Measurements from ENCODE around the gene CNTRL. TPM values are rescaled to one million over a fixed set of nuclear protein-coding genes. Genes with fewer than 3 reads are reported as not detected.

The CNTRL gene
- total RNA-seq, 4 donors from 2014 or later = 9.9 to 23.0 (median 15.4) TPM

GRCh38 chr9:121213136-121213806 is 138.5 kb downstream of the CNTRL start:
- no peaks in the 10 kb centered on the region for H3K36me3 ChIP-seq
- no peaks in the 10 kb centered on the region for H3K27me3 ChIP-seq
- no peak overlapping the region for H3K4me3 ChIP-seq (replicated peaks in 1 of 3)
- peak; percentile 91 to 95 for DNase-seq
- no peak for TF ChIP-seq POLR2A (IDR thresholded peaks at IDR 0.05)
- peak; percentile 89 to 96 (median 95) for TF ChIP-seq CTCF (IDR thresholded peaks at IDR 0.05)
- H3K27ac ChIP-seq = peak overlapping the region in 2 of 3 donors; percentile 45 to 63
- no peaks in the 10 kb centered on the region for H3K9me3 ChIP-seq
- 20 to 21% methylated on average over 9 of the region's 9 CpGs for WGBS, 2 donors
- H3K4me1 ChIP-seq = peaks cover 0 to 7% of the 10 kb centered on the region in 2 donors
- intact Hi-C loops (cut with DNase I) = loop anchor here (5.0 kb wide), 3 partner anchors 54 to 184 kb away; partner anchors contain the start of gene GSN

- WGBS, 2 donors = 71 to 75% methylated on average over 2 of the region's 2 CpGs
Measured at GRCh38 chr9:121214005-121214404, 139.2 kb downstream of the CNTRL start.

DNA sequence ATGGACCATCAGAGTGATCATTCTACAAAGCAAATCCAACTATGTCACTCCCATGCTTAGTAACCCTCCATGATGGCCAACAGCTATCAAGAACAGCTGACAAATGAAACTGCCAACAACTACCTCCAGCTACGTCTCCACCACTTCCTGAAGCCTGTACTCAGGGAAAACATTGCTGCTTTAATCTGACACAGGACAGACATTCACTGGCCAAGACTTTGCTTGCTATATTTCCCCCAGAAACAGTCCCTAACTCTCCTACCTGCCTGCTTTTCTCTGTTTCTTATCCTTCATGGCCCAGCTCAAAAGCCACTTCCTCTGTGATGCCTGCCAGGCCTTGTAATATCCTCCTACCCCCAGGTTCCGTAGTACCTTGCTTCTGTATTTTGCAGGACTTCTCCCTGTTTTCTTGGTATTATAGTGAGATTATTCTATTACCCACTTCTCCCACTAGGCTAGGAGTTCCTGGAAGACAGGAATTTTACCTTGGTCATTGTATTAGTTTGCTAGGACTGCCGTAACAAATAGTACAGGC is 141.6 kb downstream of the CNTRL start:
- H3K27ac ChIP-seq = no peak overlapping the region
- intact Hi-C loops (cut with DNase I) = no loop called here
- 85 to 92% methylated on average over 3 of the region's 3 CpGs for WGBS, 2 donors
- TF ChIP-seq CTCF (IDR thresholded peaks at IDR 0.05) = no peak
- no peak for TF ChIP-seq POLR2A (IDR thresholded peaks at IDR 0.05)
- peaks cover 0 to 7% of the 10 kb centered on the region in 2 donors for H3K4me1 ChIP-seq
- no peaks in the 10 kb centered on the region for H3K36me3 ChIP-seq
- no peaks in the 10 kb centered on the region for H3K9me3 ChIP-seq
- no peak overlapping the region for H3K4me3 ChIP-seq (replicated peaks in 1 of 3)
- DNase-seq = no peak
- no peaks in the 10 kb centered on the region for H3K27me3 ChIP-seq

More at GRCh38 chr9:121214005-121214404, 139.2 kb downstream of the CNTRL start:
- no peak for DNase-seq
- intact Hi-C loops (cut with DNase I) = loop anchor here (5.0 kb wide), 3 partner anchors 53 to 183 kb away; partner anchors contain the start of gene GSN
- H3K9me3 ChIP-seq = no peaks in the 10 kb centered on the region
- H3K4me3 ChIP-seq (replicated peaks in 1 of 3) = no peak overlapping the region
- TF ChIP-seq POLR2A (IDR thresholded peaks at IDR 0.05) = no peak
- TF ChIP-seq CTCF (IDR thresholded peaks at IDR 0.05) = no peak
- H3K27ac ChIP-seq = no peak overlapping the region
- H3K27me3 ChIP-seq = no peaks in the 10 kb centered on the region
- no peaks in the 10 kb centered on the region for H3K36me3 ChIP-seq
- peaks cover 0 to 7% of the 10 kb centered on the region in 2 donors for H3K4me1 ChIP-seq

DNA sequence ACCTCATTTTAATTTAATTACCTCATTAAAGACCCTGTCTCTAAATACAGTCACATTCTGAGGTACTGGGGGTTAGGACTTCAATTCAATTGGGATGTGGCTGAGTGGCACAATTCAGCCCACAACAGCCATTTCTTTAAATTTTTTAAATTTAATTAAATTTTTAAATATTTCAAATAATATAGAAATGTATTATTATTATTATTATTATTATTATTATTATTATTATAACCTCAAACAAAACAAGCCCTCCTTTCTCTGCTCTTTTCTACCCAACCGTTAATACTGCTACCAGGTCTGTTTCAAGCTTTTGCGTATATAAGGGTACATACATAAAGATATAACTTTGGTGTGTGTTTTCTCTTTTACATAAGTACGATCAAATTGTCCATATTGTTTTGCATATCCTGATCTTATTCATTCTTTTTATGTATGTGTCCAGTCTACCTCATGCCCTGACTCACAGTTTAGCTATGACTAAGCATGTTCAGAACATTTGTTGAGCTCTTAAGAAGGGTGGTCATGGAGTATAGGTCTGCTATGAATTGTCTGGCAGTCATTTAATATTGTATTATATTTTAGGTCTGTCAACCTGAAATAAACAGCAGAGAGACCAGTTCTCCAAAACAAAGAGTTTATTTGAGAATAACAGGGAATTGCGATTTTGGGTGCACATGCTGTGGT is 143.0 kb downstream of the CNTRL start:
- no peaks in the 10 kb centered on the region for H3K36me3 ChIP-seq
- no peak for DNase-seq
- peaks cover 0 to 7% of the 10 kb centered on the region in 2 donors for H3K4me1 ChIP-seq
- 97% methylated on average over 4 of the region's 4 CpGs for WGBS, 2 donors
- no peak for TF ChIP-seq POLR2A (IDR thresholded peaks at IDR 0.05)
- TF ChIP-seq CTCF (IDR thresholded peaks at IDR 0.05) = no peak
- no peak overlapping the region for H3K27ac ChIP-seq
- H3K4me3 ChIP-seq (replicated peaks in 1 of 3) = no peak overlapping the region
- no peaks in the 10 kb centered on the region for H3K27me3 ChIP-seq
- H3K9me3 ChIP-seq = no peaks in the 10 kb centered on the region
- intact Hi-C loops (cut with DNase I) = no loop called here

Data from thyroid gland (tissue), 4 donors.